ENCODE data around the gene OTOP3.

- TF ChIP-seq POLR2A (IDR thresholded peaks at IDR 0.05; ENCODE audit: low read depth, low read length) (no peak), POLR2AphosphoS5 (IDR thresholded peaks at IDR 0.05; ENCODE audit: low read depth, low read length) (no peak)
Measured at GRCh38 chr17:74972107-74972972, 36.6 kb downstream of the OTOP3 start, which contains the start of gene HID1.
